HG03280 (cell line): ENCODE measurements around the gene SHISA7.
A peak's percentile ranks its signal among the peaks of the same experiment; 100 is the strongest.

ENCODE experiments used
- ATAC-seq: cut with Tn5 transposase; IDR thresholded peaks from one replicate; pipeline ENCODE4 v1.9.1; 2021; ENCODE audit warnings: mild to moderate bottlenecking, moderate library complexity; ENCODE audit not compliant: unreplicated experiment

Gene SHISA7

DNA sequence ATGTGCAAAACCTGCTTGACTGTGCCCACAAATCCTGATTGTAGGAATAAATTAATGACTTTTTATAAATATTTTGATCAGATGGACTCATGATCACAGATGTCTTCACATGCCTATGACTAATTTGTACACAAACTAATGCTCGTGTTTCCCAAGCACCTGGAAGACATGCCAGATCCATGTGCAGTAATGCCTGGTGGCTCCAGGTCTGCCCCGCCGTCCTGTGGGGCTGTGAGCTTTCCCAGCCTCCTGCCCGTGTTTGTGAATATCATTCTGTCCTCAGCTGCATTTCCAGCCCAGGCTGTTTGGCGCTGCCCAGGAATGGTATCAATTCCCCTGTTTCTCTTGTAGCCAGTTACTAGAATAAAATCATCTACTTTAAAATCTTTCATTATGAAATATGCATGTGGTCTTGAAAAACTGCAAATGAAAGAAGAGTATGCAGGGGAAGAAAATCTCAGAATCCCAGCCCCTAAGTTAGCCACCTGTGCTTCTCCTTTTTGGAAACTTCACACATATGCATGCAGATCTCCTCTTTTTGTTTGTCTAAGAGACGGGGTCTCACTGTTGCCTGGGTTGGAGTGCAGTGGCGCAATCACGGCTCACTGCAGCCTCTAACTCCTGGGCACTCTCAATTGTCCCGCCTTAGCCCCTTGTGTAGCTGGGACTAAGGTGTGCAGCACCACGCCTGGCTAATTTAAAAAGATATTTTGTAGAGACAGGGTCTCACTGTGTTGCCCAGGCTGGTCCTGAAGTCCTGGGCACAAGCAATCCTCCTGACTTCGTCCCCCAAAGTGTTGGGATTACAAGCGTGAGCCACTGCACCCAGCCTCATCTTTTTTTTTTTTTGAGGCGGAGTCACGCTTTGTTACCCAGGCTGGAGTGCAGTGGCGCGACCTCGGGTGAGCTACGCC is 51.1 kb downstream of the SHISA7 start:
- ATAC-seq = no peak

DNA sequence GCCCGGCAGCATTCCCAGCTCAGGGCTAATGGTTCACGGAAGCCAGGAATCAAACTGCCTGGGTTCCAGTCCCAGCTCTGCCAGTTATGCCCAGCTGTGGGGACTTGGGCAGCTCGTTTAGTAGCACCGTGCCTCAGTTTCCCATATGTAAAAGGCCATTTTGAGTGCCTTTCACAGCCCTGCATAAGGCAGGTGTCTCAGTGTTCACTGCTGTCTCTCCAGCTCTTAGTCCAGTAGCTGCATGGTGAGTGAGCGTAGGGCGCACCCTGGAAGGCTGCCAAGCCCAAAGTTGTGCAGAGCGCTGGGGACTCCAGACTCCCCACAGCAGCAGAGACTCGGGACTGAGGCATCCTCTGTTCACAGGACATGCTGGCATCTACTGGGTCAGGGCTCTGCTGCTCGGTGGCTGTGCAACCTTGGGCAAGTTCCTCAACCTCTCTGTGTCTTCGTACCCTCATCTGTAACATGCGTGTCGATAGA is 51.9 kb downstream of the SHISA7 start:
- ATAC-seq = no peak

DNA sequence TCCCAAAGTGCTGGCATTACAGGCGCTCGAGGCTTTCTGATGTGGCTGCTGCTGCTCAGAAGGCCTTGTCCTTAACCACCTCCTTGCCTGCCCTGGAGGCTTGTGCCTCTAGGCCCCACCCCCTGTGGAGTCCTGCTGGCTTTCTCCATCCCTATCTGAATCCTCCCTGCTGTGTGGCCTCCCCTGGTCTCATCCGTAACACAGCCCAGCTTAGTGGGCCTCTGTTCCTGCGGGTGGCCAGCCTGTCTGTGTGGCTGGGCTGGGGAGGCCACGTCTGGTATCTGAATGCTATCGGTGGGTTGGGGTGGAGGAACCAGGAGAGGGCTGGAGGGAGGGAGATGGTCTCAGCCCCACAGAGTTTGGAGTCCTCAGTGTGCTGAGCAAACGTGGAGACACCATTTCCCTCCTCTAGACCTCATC is 52.6 kb downstream of the SHISA7 start:
- ATAC-seq = no peak

DNA sequence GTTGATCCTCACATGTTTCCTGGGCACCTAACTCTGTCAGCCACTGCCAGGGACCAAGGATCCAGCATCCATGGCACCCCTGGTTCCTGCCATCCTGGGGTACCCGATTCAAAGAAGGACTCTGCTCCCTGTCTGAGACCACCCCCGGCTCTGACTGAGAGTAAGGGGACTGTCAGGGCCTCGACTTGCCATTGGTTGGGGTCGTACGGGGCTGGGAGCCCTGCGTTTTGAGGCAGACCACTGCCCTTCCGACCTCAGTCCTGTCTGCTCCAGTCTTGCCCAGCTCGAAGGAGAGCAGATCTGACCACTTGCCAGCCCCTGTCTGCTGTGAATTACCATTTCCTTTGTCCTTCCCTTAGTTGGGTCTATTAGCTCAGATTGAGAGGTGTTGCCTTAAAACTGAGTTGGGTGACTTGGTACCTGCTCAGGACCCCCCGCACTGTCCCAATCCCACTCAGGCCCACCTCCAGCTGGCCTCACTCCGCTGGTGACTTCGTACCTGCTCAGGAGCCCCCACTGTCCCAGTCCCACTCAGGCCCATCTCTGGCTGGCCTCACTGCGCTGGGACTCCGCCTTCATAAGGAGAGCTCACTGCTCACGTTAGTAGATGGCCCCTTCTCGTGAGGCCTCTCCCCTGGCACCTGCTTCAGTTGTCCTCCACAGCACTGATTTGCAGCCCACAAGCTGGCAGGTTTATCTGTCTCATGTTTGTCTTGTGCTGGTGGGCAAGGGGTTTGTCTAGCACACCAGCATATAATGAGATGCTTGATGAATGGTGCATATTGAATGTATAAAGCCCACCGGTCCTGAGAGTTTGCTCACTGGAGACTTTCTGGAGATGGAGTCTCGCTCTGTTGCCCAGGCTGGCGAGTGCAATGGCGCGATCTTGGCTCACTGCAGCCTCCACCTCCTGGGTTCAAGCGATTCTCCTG is 53.4 kb downstream of the SHISA7 start:
- no peak for ATAC-seq

DNA sequence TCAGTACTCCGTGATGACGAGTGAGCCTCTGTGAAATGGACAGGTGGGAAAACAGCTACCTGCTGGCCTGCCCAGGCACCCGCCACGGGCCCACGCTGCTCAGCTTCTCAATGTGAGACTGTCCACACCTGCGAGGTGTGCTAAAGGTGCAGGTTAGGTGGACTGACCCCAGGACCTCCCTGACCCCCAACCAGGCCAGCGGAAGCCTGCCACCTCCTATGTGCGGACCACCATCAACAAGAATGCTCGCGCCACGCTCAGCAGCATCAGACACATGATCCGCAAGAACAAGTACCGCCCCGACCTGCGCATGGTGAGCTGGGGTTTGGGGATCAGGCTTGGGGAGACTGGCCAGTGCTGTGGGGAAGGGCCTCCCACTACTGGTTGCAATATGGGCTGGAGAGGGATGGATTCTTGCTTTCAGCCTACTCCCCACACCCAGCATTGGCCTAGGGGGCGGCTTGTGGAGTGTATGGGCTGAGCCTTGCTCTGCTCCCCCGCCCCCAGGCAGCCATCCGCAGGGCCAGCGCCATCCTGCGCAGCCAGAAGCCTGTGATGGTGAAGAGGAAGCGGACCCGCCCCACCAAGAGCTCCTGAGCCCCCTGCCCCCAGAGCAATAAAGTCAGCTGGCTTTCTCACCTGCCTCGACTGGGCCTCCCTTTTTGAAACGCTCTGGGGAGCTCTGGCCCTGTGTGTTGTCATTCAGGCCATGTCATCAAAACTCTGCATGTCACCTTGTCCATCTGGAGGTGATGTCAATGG is 55.2 kb downstream of the SHISA7 start:
- no peak for ATAC-seq

GRCh38 chr19:55386493-55386971 is 56.6 kb downstream of the SHISA7 start:
- no peak for ATAC-seq

- ATAC-seq = peak; percentile 67
These were observed 57.2 kb downstream of the SHISA7 start, which contains the start of gene RPL28 for GRCh38 chr19:55385724-55386492. Gene RPL28, plus strand, starts transcription at chr19:55385932. Its CDS starts 426 bp downstream, at chr19:55386358.

DNA sequence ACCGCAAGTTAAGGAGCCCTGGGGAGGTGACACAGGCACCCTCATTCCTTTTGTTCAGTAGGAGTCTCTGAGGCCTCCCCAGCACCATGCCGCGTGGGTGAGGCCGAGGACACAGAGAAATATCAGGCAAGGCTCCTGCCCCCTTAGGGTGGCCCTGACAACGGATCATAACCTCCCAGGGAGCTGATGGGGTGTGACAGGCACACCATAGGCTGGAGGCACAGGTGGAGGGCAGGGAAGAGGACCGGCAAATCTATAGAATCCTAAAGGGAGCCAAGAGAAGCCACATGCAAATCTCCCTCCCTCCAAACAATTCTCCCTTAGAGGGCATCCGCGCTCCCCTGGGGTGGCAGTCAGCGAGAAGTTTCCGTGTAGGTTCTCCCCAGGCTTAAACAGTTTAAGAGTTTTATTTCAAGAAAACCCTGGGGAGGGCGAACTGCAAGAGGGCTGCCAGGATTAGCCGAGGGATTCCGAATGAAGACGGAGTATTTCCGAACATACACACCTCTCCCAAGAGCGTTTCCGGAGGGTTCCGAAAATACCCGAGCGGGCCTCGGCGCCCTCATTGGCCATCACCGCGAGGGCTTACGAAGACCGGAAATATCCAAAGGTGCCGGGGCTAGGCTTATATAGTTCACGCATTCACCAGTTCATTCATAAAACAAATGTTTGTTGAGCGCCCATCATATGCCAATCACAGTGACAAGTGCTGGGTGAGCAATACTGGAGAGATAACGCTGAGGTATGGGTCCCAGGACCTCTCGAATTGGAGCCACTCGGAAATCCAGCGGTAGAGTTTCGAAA is 58.0 kb downstream of the SHISA7 start:
- ATAC-seq = peak; percentile 53

GRCh38 chr19:55384131-55384919 is 58.8 kb downstream of the SHISA7 start, which contains the start of gene TMEM238:
Gene TMEM238, minus strand, starts transcription at chr19:55384292. Its CDS starts 33 bp downstream, at chr19:55384259.
- peak; percentile 25 for ATAC-seq

- peak; percentile 15 for ATAC-seq
These were observed 59.6 kb downstream of the SHISA7 start for GRCh38 chr19:55383279-55384130.

GRCh38 chr19:55382522-55383054 is 60.5 kb downstream of the SHISA7 start:
- ATAC-seq = no peak

GRCh38 chr19:55382013-55382412 is 61.1 kb downstream of the SHISA7 start:
- no peak for ATAC-seq

DNA sequence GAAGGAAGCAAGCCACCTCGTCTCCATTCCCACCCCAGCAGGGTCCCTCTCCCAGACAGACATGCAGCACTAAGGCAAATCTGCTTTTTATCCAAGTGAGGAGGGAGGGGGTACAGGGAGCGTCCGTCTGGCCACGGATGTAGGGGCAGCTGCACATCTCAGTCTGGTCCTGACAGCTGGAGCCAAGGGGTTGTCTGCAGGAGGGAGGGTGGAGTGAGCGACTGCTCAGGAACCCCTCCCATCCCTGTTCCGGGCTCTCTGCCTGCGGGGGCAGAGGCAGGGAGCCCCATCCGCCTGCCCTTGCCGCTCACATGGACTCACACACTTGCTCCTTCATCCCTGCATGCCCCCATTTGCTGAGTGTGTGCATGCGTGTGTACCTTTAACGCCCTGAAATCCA is 63.9 kb downstream of the SHISA7 start:
- ATAC-seq = no peak
